ENCODE results near the gene MCM7.

MCM7 gene

GRCh38 chr7:100075418-100075817 is 25.8 kb downstream of the MCM7 start:
- in situ Hi-C loops (cut with MboI; ENCODE audit: low sequenced_read_pairs): no loop called here

GRCh38 chr7:100074841-100075240 is 26.4 kb downstream of the MCM7 start:
- in situ Hi-C loops (cut with MboI; ENCODE audit: low sequenced_read_pairs): no loop called here

DNA sequence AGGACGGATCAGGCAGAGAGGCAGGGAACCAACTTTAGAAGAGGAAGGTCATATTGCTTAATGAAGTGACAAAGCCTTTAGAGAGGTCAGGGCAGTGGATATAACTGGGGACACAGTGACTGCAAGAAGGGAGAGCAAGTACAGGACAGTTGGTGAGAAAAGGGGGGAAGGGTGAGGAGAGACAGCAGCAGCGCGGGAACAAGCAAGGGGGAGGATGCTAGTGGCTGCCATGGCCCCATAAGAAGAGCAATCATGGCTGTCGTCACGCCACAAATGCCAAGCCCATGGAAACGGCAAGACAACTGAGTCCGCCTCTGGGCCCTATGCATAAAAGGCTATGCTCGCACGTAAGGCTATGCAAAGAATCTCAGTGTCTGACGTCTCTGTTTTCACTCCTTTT is 28.7 kb downstream of the MCM7 start:
- in situ Hi-C loops (cut with MboI; ENCODE audit: low sequenced_read_pairs): no loop called here

GRCh38 chr7:100071018-100071723 is 30.0 kb downstream of the MCM7 start:
- in situ Hi-C loops (cut with MboI; ENCODE audit: low sequenced_read_pairs): no loop called here

DNA sequence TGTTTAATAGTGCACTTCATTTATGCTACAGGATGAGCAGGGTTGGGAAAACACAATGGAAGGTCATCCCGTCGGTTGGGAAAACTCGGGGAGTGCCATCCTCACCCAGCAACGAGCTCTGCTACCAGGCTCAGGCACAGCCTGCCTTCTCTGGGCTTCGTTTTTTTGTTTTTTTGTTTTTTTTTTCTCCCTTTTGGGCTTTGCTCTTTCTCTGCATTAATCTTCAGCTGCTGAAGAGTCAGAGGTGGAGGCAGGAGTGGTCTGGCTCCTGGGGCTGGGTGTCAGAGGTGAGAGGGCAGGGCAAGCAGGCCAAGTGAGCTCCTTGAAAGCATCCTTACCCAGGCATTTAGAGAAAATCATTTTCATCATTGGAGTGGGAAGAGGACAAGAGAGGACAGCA is 31.2 kb downstream of the MCM7 start:
- in situ Hi-C loops (cut with MboI; ENCODE audit: low sequenced_read_pairs): no loop called here

DNA sequence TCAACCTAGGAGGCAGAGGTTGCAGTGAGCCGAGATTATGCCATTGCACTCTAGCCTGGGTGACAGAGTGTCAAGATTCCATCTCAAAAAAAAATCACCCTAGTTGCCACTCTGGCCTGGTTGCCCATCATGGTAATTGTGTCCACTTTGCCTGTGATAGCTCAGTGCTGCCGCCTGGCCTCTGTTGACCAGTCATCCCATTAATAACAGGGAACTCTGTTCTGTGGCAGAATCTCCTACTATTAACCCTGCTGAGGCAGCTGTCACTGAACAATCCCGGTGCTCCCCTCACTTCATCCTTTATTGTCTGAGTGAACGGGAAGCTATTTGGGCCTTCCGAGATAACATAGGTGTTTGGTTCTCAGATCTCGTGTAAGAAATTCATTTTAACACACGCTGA is 34.2 kb downstream of the MCM7 start:
- in situ Hi-C loops (cut with MboI; ENCODE audit: low sequenced_read_pairs): no loop called here

DNA sequence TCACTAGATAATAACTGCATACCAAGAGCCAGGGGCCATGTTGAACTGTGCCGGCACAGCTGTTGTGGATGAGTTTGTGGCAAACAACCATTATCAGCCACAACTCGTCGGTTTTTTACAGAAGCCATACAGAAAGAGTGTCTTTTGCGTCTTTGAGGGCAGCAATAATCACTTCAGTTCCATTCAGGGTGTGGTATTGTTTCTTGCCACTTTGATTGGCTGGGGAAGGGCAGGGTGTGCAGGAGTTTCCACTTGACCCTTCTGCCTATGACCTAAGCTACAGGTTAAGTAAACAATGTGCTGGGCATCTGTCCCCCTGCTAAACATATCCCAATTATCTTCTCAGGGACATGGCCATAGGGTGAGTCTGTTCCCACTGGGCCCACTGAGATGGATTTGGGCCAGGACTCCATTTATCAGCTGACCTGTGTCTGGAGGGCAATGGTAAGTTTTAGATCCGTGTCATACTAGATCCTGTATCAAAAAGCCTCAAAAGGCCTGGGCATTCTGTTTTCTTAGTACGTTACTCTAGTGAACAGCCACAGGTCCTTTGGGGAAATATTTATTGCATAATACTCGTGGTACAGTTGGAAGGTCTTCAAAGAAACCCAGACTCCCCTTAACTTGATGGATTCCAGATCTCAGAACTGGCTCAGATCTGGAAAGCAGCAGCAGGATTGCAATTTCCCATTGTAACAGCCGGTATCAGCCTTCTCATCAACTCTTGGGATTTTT is 35.6 kb downstream of the MCM7 start:
- in situ Hi-C loops (cut with MboI; ENCODE audit: low sequenced_read_pairs): no loop called here

- in situ Hi-C loops (cut with MboI; ENCODE audit: low sequenced_read_pairs): no loop called here
Measured at GRCh38 chr7:100064162-100064561, 37.0 kb downstream of the MCM7 start.

DNA sequence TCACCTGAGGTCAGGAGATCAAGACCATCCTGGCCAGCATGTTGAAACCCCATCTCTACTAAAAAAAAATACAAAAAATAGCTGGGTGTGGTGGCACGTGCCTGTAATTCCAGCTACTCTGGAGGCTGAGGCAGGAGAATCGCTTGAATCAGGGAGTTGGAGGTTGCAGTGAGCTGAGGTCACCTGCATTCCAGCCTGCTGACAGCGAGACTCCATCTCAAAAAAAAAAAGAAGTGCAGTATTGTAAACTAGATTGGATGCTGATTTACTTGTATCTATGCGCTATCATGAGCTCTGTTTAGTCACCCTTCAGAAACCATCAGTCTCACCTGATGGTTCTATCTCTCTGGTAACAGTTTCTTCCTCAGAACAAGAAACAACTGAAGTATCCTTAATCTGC is 37.8 kb downstream of the MCM7 start:
- in situ Hi-C loops (cut with MboI; ENCODE audit: low sequenced_read_pairs): no loop called here

DNA sequence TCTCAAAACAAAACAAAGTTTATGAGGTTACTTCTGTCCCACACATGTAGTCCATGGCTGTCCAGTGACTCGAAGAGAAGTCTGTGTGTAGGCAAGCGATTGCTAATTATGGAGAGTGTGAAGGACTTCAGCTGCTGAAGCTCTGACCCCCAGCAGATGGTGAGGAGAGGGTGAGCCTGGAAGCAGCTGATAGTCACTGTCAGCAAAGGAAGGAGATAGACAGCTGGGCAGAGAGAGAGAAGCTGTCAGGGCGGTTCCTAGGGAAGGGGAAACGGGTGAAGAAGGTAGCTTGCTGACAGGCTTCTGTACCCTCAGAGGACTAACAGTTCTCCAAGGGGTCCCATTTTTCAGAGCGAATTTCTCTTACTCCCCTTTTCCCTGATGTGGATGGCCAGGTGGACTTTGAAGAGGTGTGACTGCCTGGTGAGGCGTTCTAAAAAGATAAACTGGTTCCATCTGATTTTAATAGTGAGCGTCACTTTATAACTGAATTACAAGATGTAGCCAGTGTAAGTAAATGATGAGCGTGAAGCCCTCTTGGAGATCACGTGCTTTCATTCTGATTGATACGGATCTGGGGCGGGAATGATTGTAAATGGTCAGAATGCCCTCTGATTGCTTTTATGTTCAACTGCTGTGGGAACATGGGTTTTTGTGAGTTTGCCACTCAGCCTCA is 39.5 kb downstream of the MCM7 start:
- in situ Hi-C loops (cut with MboI; ENCODE audit: low sequenced_read_pairs): no loop called here

GRCh38 chr7:100059251-100059739 is 41.9 kb downstream of the MCM7 start:
- in situ Hi-C loops (cut with MboI; ENCODE audit: low sequenced_read_pairs): no loop called here

DNA sequence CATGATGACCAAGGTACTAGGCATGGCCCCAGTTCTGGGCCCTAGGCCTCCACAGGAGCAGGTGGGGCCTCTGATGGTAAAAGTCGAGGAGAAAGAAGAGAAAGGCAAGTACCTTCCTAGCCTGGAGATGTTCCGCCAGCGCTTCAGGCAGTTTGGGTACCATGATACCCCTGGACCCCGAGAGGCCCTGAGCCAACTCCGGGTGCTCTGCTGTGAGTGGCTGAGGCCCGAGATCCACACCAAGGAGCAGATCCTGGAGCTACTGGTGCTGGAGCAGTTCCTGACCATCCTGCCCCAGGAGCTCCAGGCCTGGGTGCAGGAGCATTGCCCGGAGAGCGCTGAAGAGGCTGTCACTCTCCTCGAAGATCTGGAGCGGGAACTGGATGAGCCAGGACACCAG is 44.2 kb downstream of the MCM7 start:
- in situ Hi-C loops (cut with MboI; ENCODE audit: low sequenced_read_pairs): no loop called here

DNA sequence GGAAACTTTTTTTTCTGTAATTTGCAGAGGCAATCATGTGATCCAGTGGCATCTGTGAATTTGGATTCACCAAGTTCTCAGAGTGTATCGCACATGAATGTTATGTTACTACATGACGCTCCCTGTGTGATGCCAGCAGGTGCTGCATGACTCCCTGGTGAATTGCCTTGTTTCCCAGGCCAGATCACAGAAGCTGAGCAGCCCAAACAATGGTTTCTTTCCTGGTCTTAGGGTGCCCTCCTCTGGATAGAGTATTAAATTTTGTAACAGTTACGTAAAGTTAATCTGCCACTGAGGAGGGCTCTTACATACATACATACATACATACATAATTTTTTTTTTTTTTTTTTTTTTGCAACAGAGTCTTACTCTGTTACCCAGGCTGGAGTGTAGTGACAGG is 48.0 kb downstream of the MCM7 start:
- in situ Hi-C loops (cut with MboI; ENCODE audit: low sequenced_read_pairs): no loop called here

DNA sequence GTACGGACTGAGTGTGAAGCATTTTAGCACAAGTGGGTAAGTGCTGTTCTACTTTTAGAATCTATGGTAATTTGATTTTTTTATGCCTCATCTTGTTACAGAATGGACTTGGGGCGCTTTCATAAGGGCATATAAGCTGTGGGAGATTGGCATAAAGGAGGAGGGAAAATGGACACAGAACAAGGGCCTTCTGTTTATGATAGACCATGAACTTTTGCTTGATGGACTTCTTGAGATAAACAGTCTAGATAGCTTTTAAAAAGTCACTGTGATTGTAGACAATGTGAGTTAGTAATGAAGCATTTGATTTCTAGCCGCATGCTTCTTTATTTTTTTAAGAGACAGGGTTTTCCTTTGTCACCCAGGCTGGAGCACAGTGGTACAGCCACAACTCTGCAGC is 49.6 kb downstream of the MCM7 start:
- in situ Hi-C loops (cut with MboI; ENCODE audit: low sequenced_read_pairs): no loop called here

DNA sequence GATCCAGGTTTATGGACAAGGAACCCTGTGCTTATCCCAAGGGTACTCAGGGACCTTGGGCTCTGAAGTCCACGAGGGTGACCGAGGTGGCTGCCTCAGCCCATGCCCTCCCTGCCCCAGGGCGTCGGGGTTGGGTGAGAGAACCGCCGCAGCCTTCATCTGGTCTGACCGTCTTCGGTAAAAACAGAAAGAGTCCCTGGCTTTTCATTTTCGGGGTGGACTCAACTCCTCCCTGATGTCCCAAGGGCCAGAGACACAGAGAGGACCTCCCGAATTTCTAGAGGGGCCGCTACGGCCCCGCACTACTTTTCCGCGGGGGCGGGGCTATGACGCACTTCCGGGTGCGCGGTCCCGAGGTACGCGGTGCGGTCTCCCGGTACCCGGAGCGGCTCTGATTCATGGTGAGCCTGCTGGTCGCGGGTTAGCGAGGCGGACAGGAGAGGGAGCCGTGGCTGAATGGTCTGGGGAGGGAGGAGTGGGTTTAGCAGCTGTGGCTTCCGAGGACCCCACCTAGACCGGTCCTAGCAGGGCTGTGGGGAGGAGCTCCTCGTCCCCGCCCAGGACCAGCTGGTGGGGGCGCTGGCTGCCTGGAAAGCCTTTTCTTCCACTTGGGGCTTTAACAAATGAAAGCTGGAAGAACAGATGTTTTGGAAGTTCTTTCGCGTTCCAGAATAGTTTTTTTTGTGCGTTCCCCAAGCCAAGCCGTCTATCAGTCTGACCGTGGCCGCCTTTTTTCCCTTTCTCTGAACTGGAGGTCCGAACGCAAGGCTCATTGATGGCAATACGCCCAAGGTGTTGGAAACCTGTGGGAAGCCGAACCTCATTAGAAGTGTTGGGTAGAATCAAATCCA is 51.5 kb downstream of the MCM7 start, which contains the start of gene ZSCAN21:
Gene ZSCAN21 (plus strand): TSS at position 334 of the 851 bp plus-strand sequence. CDS start 7,233 bp downstream, outside the sequence.
- in situ Hi-C loops (cut with MboI; ENCODE audit: low sequenced_read_pairs): no loop called here

GRCh38 chr7:100048680-100049079 is 52.5 kb downstream of the MCM7 start:
- in situ Hi-C loops (cut with MboI; ENCODE audit: low sequenced_read_pairs): no loop called here

DNA sequence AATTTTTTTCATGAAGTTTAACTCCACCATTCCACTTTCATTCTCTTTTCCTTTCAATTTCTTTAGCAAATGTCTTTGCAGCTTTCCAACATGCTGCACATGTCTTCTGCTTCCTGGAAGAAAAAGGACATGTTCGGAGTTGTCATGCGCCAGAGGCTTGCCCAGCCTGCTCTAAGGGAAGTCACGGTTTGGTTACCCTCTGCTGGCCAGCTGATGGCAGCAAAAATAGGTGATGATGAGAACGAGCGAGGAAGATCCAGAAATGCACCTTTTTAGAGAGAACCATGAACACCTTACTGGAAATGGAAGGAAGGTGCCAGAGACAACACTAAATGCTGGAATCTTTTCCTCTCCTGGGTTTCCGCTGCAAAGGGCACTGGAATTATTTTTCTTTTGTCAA is 56.5 kb downstream of the MCM7 start:
- in situ Hi-C loops (cut with MboI; ENCODE audit: low sequenced_read_pairs): no loop called here

Data from HL-60/S4 (cell line).